GM19468 (cell line): ENCODE data around the gene ARSB.
"Not testable (repeated sequence)": the region's sequence is repeated elsewhere in the genome, so short reads cannot be mapped to it uniquely, and the experiment has no call there.

Experiments
- ATAC-seq: cut with Tn5 transposase; IDR thresholded peaks from one replicate; pipeline ENCODE4 v1.9.1; 2021; ENCODE audit warnings: mild to moderate bottlenecking, moderate library complexity, moderate number of reproducible peaks; ENCODE audit not compliant: unreplicated experiment; ENCODE audit errors: extremely low read depth

The ARSB gene

GRCh38 chr5:78958672-78959445 is 26.3 kb downstream of the ARSB start:
- ATAC-seq, result no peak

- ATAC-seq, result no peak
Measured at GRCh38 chr5:78956901-78957300, 28.2 kb downstream of the ARSB start.

- ATAC-seq, result no peak
Measured at GRCh38 chr5:78953092-78953800, 31.9 kb downstream of the ARSB start.

DNA sequence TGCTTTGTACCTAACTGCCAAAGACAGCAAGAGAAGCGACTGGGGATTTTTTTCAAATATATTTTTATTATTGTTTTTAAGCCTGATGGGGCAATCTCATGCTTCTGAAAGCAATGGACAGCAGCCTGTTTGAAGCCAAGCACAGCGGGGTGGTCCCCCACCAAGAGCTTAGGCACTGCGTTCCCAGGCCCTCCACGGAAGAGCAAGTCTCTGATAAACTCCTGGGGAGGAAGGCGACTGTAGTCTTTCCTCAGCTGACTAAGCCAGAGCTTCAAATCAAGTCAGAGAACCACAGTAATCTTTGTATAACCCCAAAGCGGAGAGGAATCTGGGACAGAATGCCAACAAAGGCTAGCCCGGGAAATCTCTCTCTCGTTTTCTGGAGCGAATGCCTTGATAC is 54.4 kb downstream of the ARSB start:
- no peak for ATAC-seq

DNA sequence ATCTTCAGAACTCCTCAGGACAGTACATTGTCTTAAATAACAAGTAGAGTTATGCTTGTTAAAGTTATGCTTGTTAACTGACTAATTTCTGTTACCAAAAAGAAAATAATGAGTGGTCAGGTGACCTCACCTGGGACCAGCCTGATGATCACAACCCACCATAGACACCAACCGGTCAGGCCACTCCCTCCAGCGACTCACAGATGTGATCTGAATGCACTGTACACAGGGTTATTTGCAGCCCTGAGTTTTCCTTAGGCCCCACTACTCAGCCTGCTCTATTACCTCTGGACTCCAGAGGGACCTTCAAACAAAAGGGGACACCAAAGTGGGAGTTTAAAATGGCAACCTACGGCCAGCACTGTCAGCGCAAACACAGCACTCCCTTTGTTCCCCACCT is 55.3 kb downstream of the ARSB start:
- ATAC-seq, result no peak

DNA sequence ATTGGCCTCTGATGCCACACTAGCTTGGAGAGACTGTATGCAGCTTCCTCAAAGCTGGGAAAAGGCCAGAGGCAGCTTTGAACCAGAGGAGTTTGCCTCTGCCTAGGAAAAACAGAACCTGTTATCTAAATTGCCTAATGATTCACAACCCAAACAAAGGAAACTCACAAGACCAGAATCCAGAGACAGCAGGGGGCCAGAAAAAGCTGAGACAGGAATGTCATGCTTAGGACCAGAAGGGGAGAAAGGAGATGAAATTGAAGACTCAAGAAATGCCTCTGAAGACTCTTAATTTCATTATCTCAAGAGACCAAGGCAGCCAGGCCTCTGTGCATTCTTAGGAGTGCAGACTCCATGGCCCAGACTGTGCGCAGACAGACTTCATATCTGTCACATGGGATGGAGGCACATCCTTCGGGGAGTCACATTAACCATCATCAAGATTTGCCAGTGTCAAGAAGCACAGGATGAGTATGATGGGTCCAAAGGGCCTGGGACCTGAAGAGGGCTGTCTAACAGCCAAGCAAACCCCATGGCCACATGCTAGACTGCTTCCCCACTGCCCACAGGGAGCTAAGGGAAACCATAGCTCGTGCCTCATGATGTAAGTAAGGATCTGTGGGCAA is 57.3 kb downstream of the ARSB start:
- no peak for ATAC-seq

DNA sequence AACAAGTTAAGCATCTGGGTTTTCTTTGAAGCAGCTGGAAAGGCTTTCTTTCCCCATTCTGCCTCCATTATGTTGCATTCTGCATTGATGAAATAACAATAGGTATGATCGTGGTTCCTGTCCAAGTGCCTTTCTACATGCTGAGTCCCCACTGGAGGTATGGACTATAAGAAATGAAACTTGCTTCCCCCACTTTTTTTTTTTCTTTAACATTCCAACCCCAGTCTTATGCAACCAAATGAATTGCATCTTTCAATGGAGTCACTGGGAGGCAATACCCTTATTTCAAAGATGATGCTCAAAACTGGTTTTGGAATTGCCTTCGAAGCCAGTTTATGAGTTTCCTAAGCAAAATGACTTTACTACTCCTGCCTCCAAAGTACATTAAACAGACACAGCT is 58.9 kb downstream of the ARSB start:
- ATAC-seq, result no peak

GRCh38 chr5:78925129-78925876 is 59.8 kb downstream of the ARSB start:
- ATAC-seq, result no peak

GRCh38 chr5:78923622-78923970 is 61.5 kb downstream of the ARSB start:
- no peak for ATAC-seq

DNA sequence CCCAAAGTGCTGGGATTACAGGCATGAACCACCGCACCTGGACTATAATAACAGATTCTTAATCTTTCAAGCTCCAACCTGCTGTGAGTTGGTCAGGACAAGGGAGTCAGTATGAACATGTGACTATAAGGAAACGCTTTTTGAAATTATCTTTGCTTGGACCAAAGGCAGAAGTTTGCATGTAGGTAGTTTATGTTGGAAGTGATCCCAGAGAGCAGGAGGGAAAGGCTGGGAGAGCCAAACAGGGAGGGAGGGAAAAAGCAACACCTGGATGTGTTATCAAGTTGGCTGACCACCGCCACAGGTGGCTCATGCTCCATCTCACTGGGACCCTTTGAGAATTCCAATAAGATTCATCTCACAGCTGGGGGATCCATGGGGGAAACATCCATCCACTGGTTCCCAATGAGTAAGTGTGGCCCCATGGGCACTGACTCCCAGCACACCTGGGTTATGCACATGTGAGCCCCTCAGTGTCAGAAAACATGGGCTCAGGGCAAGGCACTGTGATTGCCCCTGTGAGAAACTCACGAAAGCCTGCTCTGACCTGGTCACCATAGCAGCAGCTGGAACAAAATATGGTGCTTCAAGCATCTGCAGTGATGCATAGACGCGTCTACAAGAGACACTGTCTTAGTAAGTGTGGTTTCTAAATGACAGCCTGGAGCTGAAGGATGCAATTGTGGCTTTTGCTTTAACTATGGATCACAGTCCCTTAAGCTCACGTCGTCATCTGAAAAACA is 62.1 kb downstream of the ARSB start:
- no peak for ATAC-seq

DNA sequence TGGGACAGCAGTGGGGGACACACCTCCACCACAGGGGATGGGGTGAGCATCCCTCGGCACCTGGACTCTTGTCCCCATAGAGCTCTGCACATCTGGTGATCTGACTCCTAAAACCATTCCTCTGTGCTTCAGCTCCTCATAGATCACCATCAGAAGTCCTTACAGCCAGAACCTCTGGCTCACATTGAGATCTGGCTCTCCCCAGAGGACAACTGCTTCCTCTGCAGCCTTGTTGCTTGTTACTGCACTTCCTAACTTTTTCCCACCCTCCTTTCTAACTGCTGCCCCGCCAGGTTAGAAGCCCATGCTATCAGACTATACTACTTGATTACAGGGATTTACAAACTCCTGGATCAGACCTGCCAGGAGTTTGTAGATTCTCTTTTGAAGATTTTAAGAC is 64.5 kb downstream of the ARSB start:
- no peak for ATAC-seq

DNA sequence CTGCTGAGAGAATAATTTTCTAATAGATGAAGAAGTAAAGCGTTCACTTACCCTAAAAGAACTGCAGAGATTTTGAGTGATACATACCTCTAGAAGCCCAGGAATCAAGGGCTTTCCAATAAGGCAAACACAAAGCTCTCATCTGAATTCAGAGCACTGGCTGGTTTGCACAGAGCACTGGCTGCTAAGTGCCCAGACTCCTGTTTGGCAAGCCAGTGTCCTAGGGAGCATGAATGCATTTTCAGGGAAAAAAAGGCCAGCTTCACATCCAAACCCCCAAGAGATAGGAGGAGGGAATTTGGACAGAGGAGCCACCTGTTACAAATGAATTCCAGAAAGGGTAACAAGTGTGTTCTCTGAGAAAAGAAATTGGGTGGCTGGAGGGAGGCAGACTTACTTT is 65.3 kb downstream of the ARSB start:
- no peak for ATAC-seq

DNA sequence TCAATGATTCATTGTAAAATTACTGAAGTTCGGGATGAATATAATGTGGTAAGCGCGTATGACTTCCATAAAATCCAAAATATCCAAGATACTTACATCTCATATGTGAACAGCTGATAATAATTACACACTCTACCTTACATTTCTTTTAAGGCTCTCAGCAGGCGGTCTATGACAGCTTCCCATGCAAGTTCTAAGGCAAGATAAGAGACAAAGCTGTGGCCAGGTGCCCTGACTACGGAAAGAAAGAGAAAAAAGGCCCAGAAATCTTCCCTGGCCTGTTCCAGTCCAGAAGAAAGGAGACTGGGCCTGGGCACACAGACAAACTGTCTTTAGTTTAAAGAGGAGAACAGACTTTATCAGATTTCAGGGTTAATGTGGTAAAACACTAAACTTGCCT is 69.1 kb downstream of the ARSB start:
- no peak for ATAC-seq

GRCh38 chr5:78915170-78915569 is 69.9 kb downstream of the ARSB start:
- ATAC-seq, result no peak

DNA sequence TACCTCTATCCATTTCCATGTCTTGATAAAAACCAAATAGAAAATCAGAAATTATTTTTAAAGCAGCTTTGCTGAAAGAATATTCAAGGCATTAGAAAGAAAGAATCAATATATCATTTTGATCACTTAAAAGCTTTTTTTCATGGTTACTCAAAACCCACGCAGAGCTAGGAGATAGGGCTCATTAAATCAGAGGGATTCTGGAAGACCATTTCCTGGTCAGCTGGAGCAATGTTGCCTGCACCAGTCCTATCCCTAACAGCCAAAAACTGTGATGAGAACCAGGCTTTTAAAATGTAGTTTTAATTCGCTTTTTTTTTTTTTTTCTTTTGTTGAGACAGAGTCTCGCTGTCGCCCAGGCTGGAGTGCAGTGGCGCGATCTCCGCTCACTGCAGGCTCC is 72.3 kb downstream of the ARSB start:
- no peak for ATAC-seq

GRCh38 chr5:78912085-78912771 is 72.9 kb downstream of the ARSB start:
- ATAC-seq, result no peak

DNA sequence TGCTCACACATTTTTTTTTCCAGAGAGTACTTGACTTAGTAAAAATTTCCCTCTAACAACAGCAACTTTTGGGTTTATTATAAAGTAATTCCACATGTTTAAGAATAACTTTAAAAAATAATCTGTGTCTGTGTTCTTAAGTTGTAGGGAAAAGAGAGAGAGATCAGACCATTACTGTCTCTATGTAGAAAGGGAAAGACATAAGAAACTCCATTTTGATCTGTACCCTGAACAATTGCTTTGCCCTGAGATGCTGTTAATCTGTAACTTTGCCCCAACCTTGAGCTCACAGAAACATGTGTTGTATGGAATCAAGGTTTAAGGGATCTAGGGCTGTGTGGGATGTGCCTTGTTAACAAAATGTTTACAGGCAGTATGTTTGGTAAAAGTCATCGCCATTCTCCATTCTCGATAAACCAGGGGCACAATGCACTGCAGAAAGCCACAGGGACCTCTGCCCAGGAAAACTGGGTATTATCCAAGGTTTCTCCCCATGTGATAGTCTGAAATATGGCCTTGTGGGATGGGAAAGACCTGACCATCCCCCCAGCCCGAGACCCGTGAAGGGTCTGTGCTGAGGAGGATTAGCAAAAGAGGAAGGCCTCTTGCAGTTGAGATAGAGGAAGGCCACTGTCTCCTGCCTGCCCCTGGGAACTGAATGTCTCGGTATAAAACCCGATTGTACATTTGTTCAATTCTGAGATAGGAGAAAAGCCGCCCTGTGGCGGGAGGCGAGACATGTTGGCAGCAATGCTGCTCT is 75.7 kb downstream of the ARSB start:
- ATAC-seq, result not testable (repeated sequence)

DNA sequence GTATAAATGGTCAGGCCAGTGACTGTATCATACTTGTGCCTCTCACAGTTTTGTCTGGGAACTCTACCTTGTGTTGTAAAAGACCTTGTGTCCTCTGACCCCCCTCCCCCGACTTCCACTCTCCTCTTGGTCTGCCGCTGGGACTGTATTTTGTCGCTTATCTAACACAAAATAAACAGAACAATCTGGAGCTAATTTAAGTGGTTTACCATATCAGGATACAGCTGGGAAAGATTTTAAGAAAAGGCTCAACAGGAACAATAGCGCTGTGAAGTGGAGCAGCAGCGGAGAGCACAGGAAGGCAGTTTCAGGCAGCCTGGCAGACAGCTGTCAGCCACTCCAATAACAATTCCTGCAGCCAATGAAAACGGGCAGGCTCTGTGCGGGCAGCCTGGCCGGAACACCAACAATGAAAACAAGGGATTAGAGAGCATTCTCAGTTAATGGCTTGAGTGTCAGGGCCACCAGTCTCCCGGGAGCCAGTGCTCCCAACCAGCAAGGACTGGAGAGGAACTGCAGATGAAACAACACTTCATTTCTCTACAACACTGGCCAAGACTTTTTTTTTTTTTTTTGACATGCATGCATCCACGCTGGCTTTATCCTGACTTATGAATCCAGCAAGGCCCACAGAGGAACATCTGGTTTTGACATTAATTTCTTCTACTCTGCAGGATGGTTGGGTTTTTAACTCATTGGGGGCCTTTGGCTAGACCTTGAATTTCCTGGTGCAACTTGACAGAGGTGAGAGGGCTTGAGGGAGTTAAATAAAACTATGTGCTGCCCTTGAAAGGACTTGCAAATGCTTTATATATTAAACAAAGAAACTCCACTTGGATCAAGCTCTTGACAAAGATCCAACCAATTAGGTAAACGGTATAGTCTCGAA is 76.7 kb downstream of the ARSB start:
- ATAC-seq, result no peak
